Endothelial cell of umbilical vein (primary cell): ENCODE measurements around the gene HYAL3. TPM values are rescaled to one million over a fixed set of nuclear protein-coding genes. Genes with fewer than 3 reads are reported as not detected.

Source experiments
- Bru-seq: library from RNA; stranded (reverse); fragments of 400-500 nt; gene quantifications from one replicate; lab custom pipeline; 2021; lab: Mats Ljungman, UMichigan
- BruChase-seq, 2 experiments: library from RNA; stranded (reverse); fragments of 400-500 nt; gene quantifications; one replicate each; lab custom pipeline; 2021; lab: Mats Ljungman, UMichigan
- BruUV-seq: library from RNA; stranded (reverse); fragments of 400-500 nt; replicated peaks from 2 replicates; lab custom pipeline; 2021; lab: Mats Ljungman, UMichigan
- CTCF ChIA-PET: fragments of 300-600, 350-600 bp; sonication (Branson Sonifier 250); formaldehyde crosslinking; loops from one replicate; lab custom pipeline; 2021; ENCODE audit warnings: antibody characterized with exemption, inconsistent platforms; lab: Charles Lee
- POLR2A ChIA-PET: fragments of 300-600, 350-600 bp; sonication (Branson Sonifier 250); formaldehyde crosslinking; loops from one replicate; lab custom pipeline; 2021; ENCODE audit warnings: antibody characterized with exemption, inconsistent platforms; lab: Charles Lee
- DNase-seq: peaks from one replicate; pipeline ENCODE4 v3.0.0-alpha.2; 2011; ENCODE audit warnings: low read depth, low spot score
- FAIRE-seq: peaks from 2 replicates; lab custom pipeline; 2011; peaks lifted over from hg19 to GRCh38; lab: Jason Lieb, UNC
- H2AFZ ChIP-seq: 2 replicates; pipeline ENCODE4 v1.6.0; 2012; ENCODE audit warnings: low read depth, low read length, control low read depth, inconsistent platforms
- H3K27ac ChIP-seq: 2 replicates; pipeline ENCODE4 v1.5.1; 2011; ENCODE audit warnings: low read depth, mild to moderate bottlenecking, control low read depth, low read length, moderate library complexity; ENCODE audit not compliant: insufficient read depth
- H3K27me3 ChIP-seq, 2 experiments: 2 replicates each; pipeline versions ENCODE4 v1.6.0 to v1.6.1; 2011; ENCODE audit warnings: low read length in 2 of 2, mixed read lengths in 1 of 2; ENCODE audit not compliant: control insufficient read depth in 2 of 2, insufficient read depth in 2 of 2
- H3K36me3 ChIP-seq, 2 experiments: 2 replicates in 1 of 2; 3 replicates in 1 of 2; pipeline ENCODE4 v1.5.1; 2011; ENCODE audit warnings: low read length in 2 of 2, mild to moderate bottlenecking in 1 of 2, moderate library complexity in 1 of 2; ENCODE audit not compliant: control insufficient read depth in 2 of 2, insufficient read depth in 2 of 2; ENCODE audit errors: extremely low read depth in 1 of 2
- H3K4me1 ChIP-seq: 3 replicates; pipeline ENCODE4 v1.5.1; 2011; ENCODE audit warnings: mild to moderate bottlenecking, low read length; ENCODE audit not compliant: control insufficient read depth, insufficient read depth; ENCODE audit errors: extremely low read depth
- H3K4me2 ChIP-seq: 2 replicates; pipeline ENCODE4 v1.6.1; 2011; ENCODE audit warnings: low read length, control low read depth, mixed read lengths; ENCODE audit not compliant: insufficient read depth
- H3K4me3 ChIP-seq, 3 experiments: fragments of 200-600 bp in 1 of 3; sonication (generic), shearing (Covaris generic) in 1 of 3; replicated peaks in 1 of 3; 2 replicates each; pipeline ENCODE4 v1.5.1; 2011 to 2016; ENCODE audit warnings: control low read depth in 3 of 3, low read length in 3 of 3, mild to moderate bottlenecking in 2 of 3, inconsistent platforms in 1 of 3, low read depth in 1 of 3, moderate library complexity in 1 of 3; ENCODE audit not compliant: insufficient read depth in 1 of 3
- H3K79me2 ChIP-seq: 2 replicates; pipeline ENCODE4 v1.6.0; 2012; ENCODE audit warnings: low read length, inconsistent platforms; ENCODE audit not compliant: control insufficient read depth, insufficient read depth
- H3K9ac ChIP-seq: replicated peaks from 2 replicates; pipeline ENCODE3; 2011; ENCODE audit warnings: low read length, control low read depth; ENCODE audit not compliant: insufficient read depth; ENCODE audit errors: extremely low read depth
- H3K9me1 ChIP-seq: replicated peaks from 3 replicates; pipeline ENCODE4 v1.6.0; 2011; ENCODE audit warnings: mild to moderate bottlenecking, low read length; ENCODE audit not compliant: control insufficient read depth, insufficient read depth; ENCODE audit errors: extremely low read depth
- H3K9me3 ChIP-seq: replicated peaks from 2 replicates; pipeline ENCODE4 v1.5.1; 2012; ENCODE audit warnings: low read length, inconsistent platforms; ENCODE audit not compliant: control insufficient read depth, insufficient read depth
- H4K20me1 ChIP-seq: replicated peaks from 2 replicates; pipeline ENCODE3; 2011; ENCODE audit warnings: mild to moderate bottlenecking, low read length; ENCODE audit not compliant: control insufficient read depth, insufficient read depth; ENCODE audit errors: extremely low read depth
- CTCF ChIP-seq, 2 donors: IDR thresholded peaks; 1 replicate in 1 of 2; 2 replicates in 1 of 2; pipeline ENCODE4 v1.5.1; 2011; ENCODE audit warnings: low read length in 2 of 2, mild to moderate bottlenecking in 2 of 2, moderate library complexity in 2 of 2, control low read depth in 1 of 2, inconsistent platforms in 1 of 2, low read depth in 1 of 2; ENCODE audit not compliant: insufficient read depth in 1 of 2; ENCODE audit errors: extremely low read depth in 1 of 2
- EZH2 ChIP-seq: IDR thresholded peaks from 2 replicates; pipeline ENCODE4 v1.6.1; 2012; ENCODE audit warnings: borderline replicate concordance, low read depth, mild to moderate bottlenecking, moderate library complexity, low read length, inconsistent platforms; ENCODE audit not compliant: severe bottlenecking
- FOS ChIP-seq: IDR thresholded peaks from 2 replicates; pipeline ENCODE4 v1.6.1; 2011; ENCODE audit warnings: mild to moderate bottlenecking, low read length, moderate library complexity, borderline replicate concordance; ENCODE audit not compliant: insufficient read depth
- GATA2 ChIP-seq: IDR thresholded peaks from 2 replicates; pipeline ENCODE4 v1.7.0; 2011; ENCODE audit warnings: low read depth, mild to moderate bottlenecking, moderate library complexity, mixed read lengths, low read length; ENCODE audit not compliant: insufficient read length, insufficient read depth
- JUN ChIP-seq: IDR thresholded peaks from 2 replicates; pipeline ENCODE4 v1.6.1; 2011; ENCODE audit warnings: borderline replicate concordance, low read depth; ENCODE audit not compliant: insufficient read length, insufficient read depth
- MAX ChIP-seq: IDR thresholded peaks from 2 replicates; pipeline ENCODE4 v1.6.1; 2011; ENCODE audit not compliant: insufficient read depth, insufficient read length
- MYC ChIP-seq: IDR thresholded peaks from one replicate; pipeline ENCODE4 v1.6.1; 2011; ENCODE audit warnings: mild to moderate bottlenecking, low read depth, low read length
- POLR2A ChIP-seq: IDR thresholded peaks from 2 replicates; pipeline ENCODE4 v1.6.1; 2012; ENCODE audit warnings: low read depth, mild to moderate bottlenecking, control low read depth, low read length
- POLR2AphosphoS5 ChIP-seq: IDR thresholded peaks from 2 replicates; pipeline ENCODE4 v1.6.1; 2012; ENCODE audit warnings: low read depth, mild to moderate bottlenecking, control low read depth, low read length, moderate library complexity; ENCODE audit not compliant: insufficient read depth
- dilution Hi-C: fragments of 300-500 bp; cut with MboI; formaldehyde crosslinking; loops from one replicate; pipeline ENCODE4 v1.15.0; 2019; ENCODE audit warnings: low sequenced_read_pairs; ENCODE audit not compliant: extremely low pct_ligation_motif_present
- intact Hi-C: fragments of 100-400 bp; cut with micrococcal nuclease; formaldehyde crosslinking; loops from one replicate; pipeline ENCODE4 v1.10.0; 2022
- long read RNA-seq: library from polyadenylated mRNA; stranded (forward); transcript quantifications from one replicate; pipeline ENCODE4 v2.0.0, GENCODE V29; 2021
- polyA minus RNA-seq, 3 experiments: library from RNA; depleted of rRNA, polyadenylated mRNA; stranded (reverse); fragments of >200 nt; gene quantifications; 1 replicate in 1 of 3; 2 replicates in 2 of 3; pipeline ENCODE4 v1.2.3, GENCODE V29; 2011
- polyA plus RNA-seq, 4 experiments: library from polyadenylated mRNA; depleted of rRNA in 3 of 4; stranded (reverse) in 3 of 4; unstranded in 1 of 4; fragments of >200 nt; gene quantifications; 2 replicates each; pipeline versions ENCODE4 v1.2.1 to v1.2.3, GENCODE V29; 2011 to 2012; ENCODE audit warnings: missing spikeins in 1 of 4
- total RNA-seq: library from RNA; stranded (reverse); gene quantifications from 2 replicates; pipeline ENCODE4 v1.2.3, GENCODE V29; 2021

HYAL3 gene
- total RNA-seq (3.8 and 4.8 TPM in 2 replicates), polyA plus RNA-seq (11.5 and 12.8 TPM in 2 replicates), polyA minus RNA-seq (4.0 and 5.6 TPM in 2 replicates), Bru-seq, nascent RNA (percentile 37 among the genes with signal in this experiment), BruChase-seq, experiment 1, labeled RNA remaining after a 6-hour chase (percentile 51 among the genes with signal in this experiment), BruChase-seq, experiment 2, labeled RNA remaining after a 2-hour chase (percentile 43 among the genes with signal in this experiment)
- 8.1 TPM in 2 replicates for polyA plus RNA-seq (2011; cell fraction: cytosol; rRNA removed)
- 6.4 and 8.0 TPM in 2 replicates for polyA plus RNA-seq (2011; cell fraction: nucleus; rRNA removed)
- polyA plus RNA-seq (2012): 4.0 and 5.3 TPM in 2 replicates
- 23.4 TPM for polyA minus RNA-seq (2011; cell fraction: cytosol; rRNA and poly(A)+ RNA removed)
- 0.96 and 2.4 TPM in 2 replicates for polyA minus RNA-seq (2011; cell fraction: nucleus; rRNA and poly(A)+ RNA removed)
- long read RNA-seq, partial matches to known transcripts: 3 of 17 reads
- long read RNA-seq, other reads (novel, unspliced or antisense): 6 of 17 reads

GRCh38 chr3:50298836-50299637 is at the start of gene HYAL3, which contains the start of gene NAA80:
Gene HYAL3, minus strand, starts transcription at chr3:50299405. Its CDS starts 3,803 bp downstream, at chr3:50295602.
Gene NAA80, minus strand, starts transcription at chr3:50299405. Its CDS starts 1,942 bp downstream, at chr3:50297463.
- Histone ChIP-seq H3K27ac (peak within 1 kb of the TSS; percentile 70), H2AFZ (peak within 1 kb of the TSS; percentile 79), H3K9ac (peak within 1 kb of the TSS; percentile 75), H3K79me2 (no peaks in the 10 kb centered on the region), H3K4me1 (peaks cover 25% of the 10 kb centered on the region), H3K9me1 (no peaks in the 10 kb centered on the region), H4K20me1 (no peaks in the 10 kb centered on the region), H3K36me3 (no peaks in the 10 kb centered on the region), H3K9me3 (no peaks in the 10 kb centered on the region), H3K4me3 (peak within 1 kb of the TSS; percentile 51 to 69 (median 64)), H3K4me2 (peak within 1 kb of the TSS; percentile 79), H3K27me3 (no peaks in the 10 kb centered on the region)
- no TSS peak for BruUV-seq
- peak; percentile 100 for FAIRE-seq
- peak; percentile 100 for DNase-seq
- TF ChIP-seq POLR2AphosphoS5: peak; percentile 92
- peak in 1 of 2 donors; percentile 39 for TF ChIP-seq CTCF (IDR thresholded peaks at IDR 0.05; ENCODE audit: extremely low read depth in 1 of 2, insufficient read depth in 1 of 2, low read depth in 1 of 2, low read length in 2 of 2)
- TF ChIP-seq POLR2A: peak; percentile 97
- TF ChIP-seq MAX: peak; percentile 70
- no peak for TF ChIP-seq JUN
- no peak for TF ChIP-seq FOS
- TF ChIP-seq MYC: no peak
- no peak for TF ChIP-seq EZH2
- TF ChIP-seq GATA2: no peak
- dilution Hi-C loops: no loop called here
- ChIA-PET CTCF (interaction anchor here (0.9 to 2.6 kb wide), 6 partner anchors 19 to 73 kb away, joined by 3 to 36 read pairs (median 4); partner anchors contain the start of genes HYAL2 and TUSC2), POLR2A (interaction anchor here (1.0 to 1.5 kb wide), 5 partner anchors 16 to 64 kb away, joined by 3 to 5 read pairs (median 3); no protein-coding TSS in a partner anchor)
- intact Hi-C loops: loop anchor here (1.0 to 2.0 kb wide), 4 partner anchors 24 to 60 kb away; partner anchors contain the start of gene TMEM115
